PC-3 (cell line): ENCODE results near the gene CXCL11.

Experiments
- EZH2 ChIP-seq: fragments of 300-600 bp; sonication (generic); IDR thresholded peaks from one replicate; pipeline ENCODE4 v1.6.1; 2017; ENCODE audit warnings: antibody characterized with exemption, mild to moderate bottlenecking, low read length; ENCODE audit not compliant: unreplicated experiment
- EZH2phosphoT487 ChIP-seq: fragments of 300-600 bp; sonication (generic); IDR thresholded peaks from 2 replicates; pipeline ENCODE4 v1.6.1; 2018; ENCODE audit warnings: mild to moderate bottlenecking, antibody characterized with exemption, low read length, borderline replicate concordance
- TF ChIP-seq, protein P1 (sequence below): fragments of 300-600 bp; sonication (generic); conservative IDR thresholded peaks from 2 replicates; pipeline ENCODE4 v1.5.1; 2017; ENCODE audit warnings: antibody characterized with exemption, low read depth, mild to moderate bottlenecking, low read length

DNA sequence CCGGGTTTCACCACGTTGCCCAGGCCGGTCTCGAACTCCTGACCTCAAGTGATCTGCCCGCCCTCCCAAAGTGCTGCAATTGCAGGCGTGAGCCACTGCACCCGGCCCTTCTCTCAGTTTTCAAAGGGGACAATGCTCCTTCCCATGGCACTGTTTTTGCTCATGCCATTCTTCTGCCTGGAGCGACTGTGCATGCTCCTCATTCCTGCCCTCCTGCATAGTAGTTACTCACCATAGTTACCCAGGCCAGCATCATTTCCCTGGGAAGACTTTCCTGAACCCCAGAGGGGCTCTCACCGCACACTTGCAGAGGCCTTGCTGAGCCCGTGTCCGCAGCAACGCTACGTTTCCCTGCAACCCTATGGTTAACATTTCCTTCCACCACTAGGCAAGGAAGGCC is 25.3 kb downstream of the CXCL11 start:
- TF ChIP-seq, protein P1, sequence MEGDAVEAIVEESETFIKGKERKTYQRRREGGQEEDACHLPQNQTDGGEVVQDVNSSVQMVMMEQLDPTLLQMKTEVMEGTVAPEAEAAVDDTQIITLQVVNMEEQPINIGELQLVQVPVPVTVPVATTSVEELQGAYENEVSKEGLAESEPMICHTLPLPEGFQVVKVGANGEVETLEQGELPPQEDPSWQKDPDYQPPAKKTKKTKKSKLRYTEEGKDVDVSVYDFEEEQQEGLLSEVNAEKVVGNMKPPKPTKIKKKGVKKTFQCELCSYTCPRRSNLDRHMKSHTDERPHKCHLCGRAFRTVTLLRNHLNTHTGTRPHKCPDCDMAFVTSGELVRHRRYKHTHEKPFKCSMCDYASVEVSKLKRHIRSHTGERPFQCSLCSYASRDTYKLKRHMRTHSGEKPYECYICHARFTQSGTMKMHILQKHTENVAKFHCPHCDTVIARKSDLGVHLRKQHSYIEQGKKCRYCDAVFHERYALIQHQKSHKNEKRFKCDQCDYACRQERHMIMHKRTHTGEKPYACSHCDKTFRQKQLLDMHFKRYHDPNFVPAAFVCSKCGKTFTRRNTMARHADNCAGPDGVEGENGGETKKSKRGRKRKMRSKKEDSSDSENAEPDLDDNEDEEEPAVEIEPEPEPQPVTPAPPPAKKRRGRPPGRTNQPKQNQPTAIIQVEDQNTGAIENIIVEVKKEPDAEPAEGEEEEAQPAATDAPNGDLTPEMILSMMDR: no peak
- no peak for TF ChIP-seq EZH2
- TF ChIP-seq EZH2phosphoT487: no peak
